Measurements from ENCODE around the gene HBEGF.

Gene HBEGF

DNA sequence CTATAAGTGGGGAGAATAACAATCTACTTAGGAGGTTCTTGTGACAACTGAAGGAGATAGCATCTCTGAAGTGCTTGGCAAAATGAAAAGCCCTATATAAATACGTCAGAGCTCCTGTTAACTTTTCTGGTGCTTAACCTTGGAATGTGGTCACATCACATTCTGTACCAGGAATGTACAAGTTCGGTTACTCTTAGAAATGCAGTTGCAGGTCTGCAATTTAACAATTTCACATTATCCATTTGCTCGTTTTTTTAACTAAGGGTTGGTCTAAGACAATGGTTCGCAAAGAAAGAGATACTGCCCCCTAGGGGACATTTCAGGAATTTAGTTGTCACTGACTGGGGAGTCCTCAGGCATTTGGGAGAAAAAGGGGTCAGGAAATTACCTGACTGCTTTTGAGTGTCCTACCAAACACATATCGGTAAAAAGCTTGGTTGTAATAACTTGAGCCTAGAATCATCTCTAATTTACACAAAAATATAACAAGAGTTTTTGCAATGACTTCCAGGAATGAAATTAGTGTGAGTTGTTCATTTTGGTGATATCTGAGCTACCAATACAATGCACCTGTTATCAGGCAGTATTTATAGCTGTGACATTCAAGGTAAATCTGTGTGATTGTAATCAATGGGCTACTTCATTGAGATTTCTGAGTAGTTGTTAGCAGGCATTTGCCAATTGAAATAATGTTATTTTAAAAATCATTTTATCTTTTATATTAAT, 5.4 kb upstream of the HBEGF start:
- TF ChIP-seq GATA2 (IDR thresholded peaks at IDR 0.05; ENCODE audit: low read depth, low read length) (no peak), GATA3 (IDR thresholded peaks at IDR 0.05; ENCODE audit: low read depth, low read length) (no peak)

DNA sequence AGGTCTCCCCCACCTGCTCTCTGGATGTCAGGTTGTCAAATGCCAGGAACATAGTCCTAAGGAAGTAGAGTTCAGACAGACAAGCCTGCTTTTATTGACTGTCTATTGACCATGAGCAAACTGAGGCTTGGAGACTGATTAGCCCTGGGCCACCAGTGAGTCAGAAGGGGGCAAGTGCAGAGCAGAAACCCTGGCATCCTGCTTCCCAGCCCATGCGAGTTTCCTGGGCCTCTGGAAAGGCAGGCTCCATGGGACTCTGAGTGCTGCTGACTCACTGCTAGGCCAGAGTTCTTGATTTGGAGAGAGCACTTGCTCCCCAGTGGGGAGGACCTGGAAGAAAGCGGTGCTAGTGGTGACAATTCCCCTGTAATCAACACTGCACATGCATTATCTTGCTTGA, 2.8 kb upstream of the HBEGF start:
- TF ChIP-seq GATA3 (IDR thresholded peaks at IDR 0.05; ENCODE audit: low read depth, low read length) (no peak), GATA2 (IDR thresholded peaks at IDR 0.05; ENCODE audit: low read depth, low read length) (no peak)

DNA sequence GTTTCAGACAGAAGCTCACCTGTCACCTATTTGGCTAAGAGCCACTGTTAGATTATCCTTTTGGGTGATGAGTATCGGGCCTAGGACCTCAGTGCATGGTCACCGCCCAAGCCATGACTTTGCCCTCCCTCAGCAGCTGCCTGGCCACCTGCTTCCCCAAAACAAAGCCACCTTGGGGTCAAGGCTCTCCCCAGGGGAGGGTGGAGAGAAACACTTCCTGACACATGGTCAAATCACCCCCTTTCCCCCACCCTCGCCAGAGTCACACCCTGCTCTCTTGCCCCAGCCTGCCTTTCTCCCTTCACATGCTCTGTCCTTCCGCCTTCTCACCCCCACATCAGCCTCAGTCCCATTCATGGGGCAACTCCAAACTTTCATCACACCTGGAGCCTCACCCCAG, 1.7 kb upstream of the HBEGF start:
- no peak for TF ChIP-seq GATA2 (IDR thresholded peaks at IDR 0.05; ENCODE audit: low read depth, low read length)
- TF ChIP-seq GATA3 (IDR thresholded peaks at IDR 0.05; ENCODE audit: low read depth, low read length), result no peak

DNA sequence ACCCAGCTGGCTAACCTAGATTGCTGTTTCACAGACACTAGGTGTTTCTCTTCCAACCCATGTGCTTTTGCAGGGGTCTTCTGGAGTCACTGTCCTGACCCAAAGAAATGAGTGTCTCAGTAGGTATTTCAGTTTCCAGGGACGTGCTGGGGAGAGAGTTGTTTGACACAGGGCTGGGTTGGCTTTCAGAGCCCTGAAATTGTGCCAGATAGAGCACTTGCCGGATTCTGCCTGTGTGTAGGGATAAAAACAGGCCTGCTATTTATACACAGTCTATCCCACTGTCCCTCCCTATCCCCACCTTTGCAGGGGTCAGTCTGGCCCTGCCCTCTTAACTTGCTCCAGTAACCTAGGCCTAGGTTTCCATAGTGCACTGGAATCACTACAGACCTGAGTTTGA, 957 bp upstream of the HBEGF start:
- TF ChIP-seq GATA2 (IDR thresholded peaks at IDR 0.05; ENCODE audit: low read depth, low read length), result no peak

DNA sequence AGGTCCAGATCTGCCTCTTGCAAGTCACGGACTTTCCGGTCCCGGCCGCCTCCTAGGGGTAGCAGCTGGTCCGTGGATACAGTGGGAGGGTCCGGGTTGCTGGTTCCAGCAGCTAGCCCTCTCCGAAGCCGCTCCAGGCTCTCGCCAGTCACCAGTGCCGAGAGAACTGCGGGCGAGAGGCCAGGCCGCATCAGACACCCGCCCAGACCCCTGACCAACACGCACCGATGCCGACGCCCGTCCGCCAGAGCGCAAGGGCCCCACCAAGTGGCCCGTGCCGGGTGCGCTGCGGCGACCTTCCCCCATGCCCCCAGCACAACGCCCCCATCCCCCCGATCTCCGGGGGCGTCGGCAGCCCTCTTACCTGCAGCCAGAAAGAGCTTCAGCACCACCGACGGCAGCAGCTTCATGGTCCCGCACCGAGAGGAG, 470 bp downstream of the HBEGF start:
- TF ChIP-seq GATA2 (IDR thresholded peaks at IDR 0.05; ENCODE audit: low read depth, low read length), result no peak
- TF ChIP-seq GATA3 (IDR thresholded peaks at IDR 0.05; ENCODE audit: low read depth, low read length), result no peak

DNA sequence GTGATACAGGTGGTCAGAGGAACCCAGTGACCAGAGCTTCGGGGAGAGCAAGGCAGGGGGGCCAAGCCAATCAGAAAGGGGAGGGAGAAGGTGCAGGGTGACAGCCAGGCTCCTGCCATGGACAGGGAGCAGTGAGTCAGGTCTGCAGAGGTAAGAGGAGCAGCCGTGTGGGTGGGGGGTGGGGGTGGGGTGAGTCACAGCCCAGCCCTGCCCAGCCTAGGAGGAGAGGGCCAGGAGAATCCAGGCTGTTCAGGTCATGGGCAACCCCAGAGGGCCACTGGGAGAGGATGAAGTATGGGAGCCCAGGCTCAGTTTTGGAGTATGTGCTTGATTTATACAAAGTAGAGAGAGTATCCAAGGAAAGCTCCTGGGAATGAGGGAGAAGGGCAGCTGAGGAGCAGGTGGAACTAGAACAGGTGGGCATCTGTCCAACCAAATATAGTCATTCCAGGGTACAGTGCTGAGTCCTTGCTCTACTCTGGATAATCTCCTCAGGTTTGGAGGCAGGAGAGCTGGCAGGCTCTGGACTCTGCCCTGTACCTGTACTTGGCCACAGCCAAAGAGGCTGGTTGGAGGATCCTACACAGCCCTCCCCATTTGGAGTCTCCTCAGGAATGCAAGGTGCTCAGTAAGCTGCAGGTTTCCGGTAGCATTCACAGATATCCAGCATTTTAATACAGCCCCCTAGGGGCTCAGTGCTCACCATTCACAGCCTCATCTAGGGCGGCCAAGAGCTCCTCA, 1.6 kb downstream of the HBEGF start:
- TF ChIP-seq GATA2 (IDR thresholded peaks at IDR 0.05; ENCODE audit: low read depth, low read length) (no peak), GATA3 (IDR thresholded peaks at IDR 0.05; ENCODE audit: low read depth, low read length) (no peak)

DNA sequence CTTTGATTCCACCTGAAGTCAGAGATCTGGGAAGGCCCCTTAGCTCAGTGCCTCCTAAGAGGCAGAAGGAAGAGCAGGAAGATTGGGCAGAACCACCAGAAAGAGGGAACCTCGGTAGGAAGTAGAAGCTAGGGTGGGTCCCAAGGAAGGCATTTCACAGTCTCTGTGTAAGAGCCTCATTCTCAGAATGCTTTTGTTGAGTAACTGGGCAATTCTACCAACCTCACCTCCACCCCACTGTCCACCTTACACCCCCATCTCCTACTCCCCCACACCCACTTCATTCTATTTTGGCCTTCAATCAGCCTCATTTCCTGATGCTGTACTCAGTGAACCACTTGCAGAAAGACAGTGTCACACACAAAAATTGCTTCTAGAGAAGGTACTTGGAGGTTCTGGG, 3.5 kb downstream of the HBEGF start:
- TF ChIP-seq GATA2 (IDR thresholded peaks at IDR 0.05; ENCODE audit: low read depth, low read length) (no peak), GATA3 (IDR thresholded peaks at IDR 0.05; ENCODE audit: low read depth, low read length) (no peak)

DNA sequence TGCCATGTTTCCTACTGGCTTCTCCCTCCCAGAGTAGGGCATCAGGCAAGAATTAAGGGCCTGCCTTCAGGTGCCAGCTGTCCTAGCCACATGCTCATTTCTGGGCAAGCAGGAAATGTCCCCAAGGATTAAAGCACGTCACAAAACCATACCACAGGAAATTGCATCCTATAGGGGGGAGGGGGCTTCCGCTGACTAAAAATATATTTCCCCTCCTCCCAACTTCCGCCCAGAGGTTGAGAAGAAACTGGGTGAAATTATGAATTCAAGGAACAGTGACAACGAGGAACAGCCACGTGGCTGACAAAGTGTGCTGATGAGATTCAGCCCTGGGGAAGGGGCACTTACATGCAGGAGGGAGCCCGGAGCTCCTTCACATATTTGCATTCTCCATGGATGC, 4.1 kb downstream of the HBEGF start:
- no peak for TF ChIP-seq GATA2 (IDR thresholded peaks at IDR 0.05; ENCODE audit: low read depth, low read length)
- no peak for TF ChIP-seq GATA3 (IDR thresholded peaks at IDR 0.05; ENCODE audit: low read depth, low read length)

DNA sequence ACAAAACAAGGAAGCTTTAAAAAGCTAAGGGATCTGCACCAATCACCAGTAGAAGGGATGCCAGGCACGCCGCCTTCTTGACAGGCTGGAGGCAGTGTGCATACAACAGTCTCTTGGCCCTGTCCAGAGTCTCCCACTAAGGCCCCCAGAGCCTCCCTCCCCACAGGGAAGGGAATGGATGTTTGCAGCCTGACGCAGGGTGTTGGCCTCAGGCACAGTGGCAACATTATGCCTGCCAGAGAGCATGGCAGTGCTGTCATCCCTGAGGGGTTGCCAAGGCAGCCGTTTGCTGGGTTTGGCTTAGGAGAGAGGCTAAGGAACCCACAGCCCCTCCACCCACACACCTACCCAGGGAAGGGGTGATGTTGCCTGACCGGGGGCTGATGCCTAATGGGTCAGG, 4.8 kb downstream of the HBEGF start:
- TF ChIP-seq GATA3 (IDR thresholded peaks at IDR 0.05; ENCODE audit: low read depth, low read length), result no peak

DNA sequence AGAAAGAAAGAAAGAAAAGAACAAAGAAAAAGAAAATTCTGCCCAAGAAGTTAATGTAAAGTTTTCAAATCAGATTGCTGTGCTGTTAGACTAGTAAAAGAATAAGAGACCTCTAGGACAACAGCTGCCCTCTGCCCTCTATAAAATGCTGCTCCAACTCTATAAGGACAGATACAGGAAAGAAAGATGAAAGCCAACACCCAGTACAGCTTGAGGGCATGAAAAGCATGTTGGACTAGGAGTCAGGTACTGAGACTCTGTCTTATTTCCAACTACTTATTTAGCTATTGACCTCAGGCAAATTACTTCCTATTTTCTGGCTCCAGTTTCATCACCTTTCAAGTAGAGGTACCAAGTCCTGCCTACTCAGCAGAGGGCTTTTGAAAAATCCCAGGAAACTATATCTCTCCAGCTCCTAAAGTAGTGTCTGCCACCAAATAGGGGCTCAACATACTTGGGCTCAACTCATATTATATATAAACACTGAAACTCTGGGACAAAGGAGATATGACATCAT, 5.7 kb downstream of the HBEGF start:
- no peak for TF ChIP-seq GATA2 (IDR thresholded peaks at IDR 0.05; ENCODE audit: low read depth, low read length)
- TF ChIP-seq GATA3 (IDR thresholded peaks at IDR 0.05; ENCODE audit: low read depth, low read length), result no peak

DNA sequence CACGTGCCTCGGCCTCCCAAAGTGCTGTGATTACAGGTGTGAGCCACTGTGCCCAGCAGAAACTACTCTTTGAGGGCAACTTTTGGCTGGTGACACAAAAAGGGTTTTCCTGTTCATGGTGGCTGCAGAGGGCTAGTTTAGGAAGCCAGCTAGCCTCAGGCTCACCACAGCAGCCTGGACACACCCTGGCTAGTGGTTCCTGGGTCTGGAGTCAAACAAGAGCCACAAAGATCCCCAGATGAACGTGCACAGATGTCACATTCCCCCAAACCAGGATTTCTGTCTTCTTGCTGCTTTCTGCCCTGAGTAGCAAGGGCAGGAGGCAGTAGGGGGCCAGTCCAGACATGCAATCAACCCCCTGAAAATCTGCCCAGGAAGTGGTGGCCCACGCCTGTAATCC, 6.8 kb downstream of the HBEGF start:
- TF ChIP-seq GATA3 (IDR thresholded peaks at IDR 0.05; ENCODE audit: low read depth, low read length) (no peak), GATA2 (IDR thresholded peaks at IDR 0.05; ENCODE audit: low read depth, low read length) (no peak)

DNA sequence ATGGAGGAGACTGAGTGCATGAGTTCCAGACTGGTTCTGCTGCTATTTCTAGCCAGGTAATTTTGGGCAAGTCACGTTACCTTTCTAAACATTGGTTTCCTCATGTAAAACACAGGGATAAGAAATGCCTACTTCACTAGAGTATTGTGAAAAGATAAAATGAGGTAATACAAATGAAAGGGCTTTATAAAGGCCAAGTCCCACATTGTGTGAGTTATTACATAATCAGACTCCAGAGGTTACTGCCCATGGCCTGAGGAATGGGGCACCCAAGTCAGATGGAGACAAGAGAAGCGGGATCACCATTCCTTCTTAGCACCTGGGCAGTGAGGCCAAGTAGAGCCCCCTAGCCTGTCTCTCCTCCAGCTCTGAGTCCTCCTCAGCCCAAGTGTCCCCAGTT, 7.5 kb downstream of the HBEGF start:
- TF ChIP-seq GATA3 (IDR thresholded peaks at IDR 0.05; ENCODE audit: low read depth, low read length) (no peak), GATA2 (IDR thresholded peaks at IDR 0.05; ENCODE audit: low read depth, low read length) (no peak)

DNA sequence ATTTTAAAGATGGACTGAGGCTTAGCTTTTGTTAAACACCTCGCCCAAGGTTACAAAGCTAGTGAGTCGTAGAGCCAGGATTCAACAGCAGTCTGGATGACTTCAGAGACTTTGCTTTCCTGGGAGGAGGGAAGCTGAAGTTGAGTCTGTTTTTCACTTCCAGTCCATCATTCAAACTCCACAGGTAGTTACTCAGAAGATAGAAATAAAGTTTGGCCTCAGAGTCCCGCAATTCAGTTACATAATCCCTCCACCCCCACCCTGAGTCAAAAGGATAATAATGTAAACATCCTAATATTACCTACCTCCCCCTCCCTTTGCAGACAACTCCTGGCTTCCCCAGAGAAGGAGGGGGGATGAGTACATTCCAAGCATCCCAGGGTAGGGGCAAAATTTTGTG, 8.1 kb downstream of the HBEGF start:
- TF ChIP-seq GATA2 (IDR thresholded peaks at IDR 0.05; ENCODE audit: low read depth, low read length), result no peak
- TF ChIP-seq GATA3 (IDR thresholded peaks at IDR 0.05; ENCODE audit: low read depth, low read length), result no peak

DNA sequence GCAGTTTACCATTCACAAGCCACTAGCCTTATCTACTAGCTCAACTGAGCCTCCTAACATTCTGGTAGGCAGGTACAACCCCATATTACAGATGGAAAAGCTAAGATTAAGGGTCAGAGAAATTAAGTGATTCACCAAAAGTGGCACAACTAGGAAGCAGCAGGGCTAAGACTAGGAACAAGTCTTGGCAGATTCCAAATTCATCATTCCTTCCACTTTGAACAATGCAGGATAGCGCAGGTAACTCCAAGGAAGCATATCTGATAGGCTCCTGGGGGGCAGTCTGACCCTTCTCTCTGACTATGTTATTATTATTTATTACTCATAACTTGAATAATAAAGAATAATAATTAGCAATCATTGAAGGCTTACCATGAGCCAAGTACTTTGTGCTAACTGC, 8.5 kb downstream of the HBEGF start:
- TF ChIP-seq GATA3 (IDR thresholded peaks at IDR 0.05; ENCODE audit: low read depth, low read length) (no peak), GATA2 (IDR thresholded peaks at IDR 0.05; ENCODE audit: low read depth, low read length) (no peak)

DNA sequence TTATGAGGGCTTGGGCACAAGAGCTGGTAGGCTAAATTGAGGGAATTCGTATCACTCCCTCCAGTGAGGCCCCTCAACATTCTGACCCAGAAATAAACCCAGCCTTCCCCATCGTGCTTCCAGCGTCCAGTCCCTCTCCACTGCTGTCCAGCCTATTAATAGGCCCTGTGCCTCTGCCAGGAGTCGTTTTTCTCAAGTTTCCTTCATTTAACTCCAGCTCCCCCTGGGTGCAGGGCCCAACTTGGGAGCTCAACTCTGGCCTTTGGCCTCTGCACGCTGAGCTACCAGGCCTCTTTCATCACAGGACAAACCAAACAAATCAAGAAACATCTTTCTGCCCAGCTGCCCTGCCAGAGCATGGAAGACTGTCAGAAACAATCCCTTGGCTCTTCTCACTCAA, 10.0 kb downstream of the HBEGF start:
- TF ChIP-seq GATA2 (IDR thresholded peaks at IDR 0.05; ENCODE audit: low read depth, low read length) (no peak), GATA3 (IDR thresholded peaks at IDR 0.05; ENCODE audit: low read depth, low read length) (no peak)

All from SH-SY5Y (cell line).